HG03135 (cell line): ENCODE data around the gene ABHD16B.

Experiments
- ATAC-seq: cut with Tn5 transposase; IDR thresholded peaks from one replicate; pipeline ENCODE4 v1.9.1; 2021; ENCODE audit warnings: mild to moderate bottlenecking, moderate library complexity; ENCODE audit not compliant: unreplicated experiment

The ABHD16B gene

DNA sequence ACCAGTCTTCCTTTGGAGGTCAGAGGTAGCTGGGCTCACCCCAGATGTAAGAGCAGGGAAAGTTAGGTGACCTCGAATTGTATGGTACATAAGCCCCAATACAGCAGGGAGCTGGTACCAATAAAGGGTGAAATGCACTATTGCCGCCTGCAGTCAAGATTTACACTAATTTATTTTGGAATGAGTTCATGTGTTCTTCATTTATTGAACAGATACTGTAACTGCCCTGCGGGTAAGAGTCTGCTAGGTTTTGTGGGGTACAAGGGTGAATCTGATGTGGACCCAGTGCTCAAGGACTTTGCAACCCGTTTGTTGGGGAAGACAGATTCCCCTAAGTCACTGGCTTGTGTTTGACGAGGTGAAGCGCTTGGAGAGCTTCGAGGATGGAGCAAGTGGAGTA lies 31.1 kb downstream of the ABHD16B start:
- ATAC-seq: no peak

DNA sequence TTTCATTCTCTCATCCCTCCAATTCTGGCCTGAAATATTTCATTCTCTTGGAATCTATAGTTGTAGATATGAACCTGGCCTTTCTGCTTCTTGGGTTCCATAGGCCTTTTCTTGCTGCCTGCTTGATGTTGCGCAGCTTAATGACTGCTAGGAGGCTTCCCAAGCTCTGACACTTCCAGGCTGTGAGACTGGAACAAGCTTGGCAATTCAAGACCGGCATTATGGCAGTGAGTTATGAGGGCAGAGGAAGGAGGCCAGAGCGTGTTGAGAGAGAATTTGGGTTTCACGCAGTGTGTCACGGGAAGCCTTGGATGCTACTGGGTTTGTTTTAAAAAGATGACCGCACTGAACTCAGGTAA lies 32.7 kb downstream of the ABHD16B start:
- ATAC-seq: no peak

DNA sequence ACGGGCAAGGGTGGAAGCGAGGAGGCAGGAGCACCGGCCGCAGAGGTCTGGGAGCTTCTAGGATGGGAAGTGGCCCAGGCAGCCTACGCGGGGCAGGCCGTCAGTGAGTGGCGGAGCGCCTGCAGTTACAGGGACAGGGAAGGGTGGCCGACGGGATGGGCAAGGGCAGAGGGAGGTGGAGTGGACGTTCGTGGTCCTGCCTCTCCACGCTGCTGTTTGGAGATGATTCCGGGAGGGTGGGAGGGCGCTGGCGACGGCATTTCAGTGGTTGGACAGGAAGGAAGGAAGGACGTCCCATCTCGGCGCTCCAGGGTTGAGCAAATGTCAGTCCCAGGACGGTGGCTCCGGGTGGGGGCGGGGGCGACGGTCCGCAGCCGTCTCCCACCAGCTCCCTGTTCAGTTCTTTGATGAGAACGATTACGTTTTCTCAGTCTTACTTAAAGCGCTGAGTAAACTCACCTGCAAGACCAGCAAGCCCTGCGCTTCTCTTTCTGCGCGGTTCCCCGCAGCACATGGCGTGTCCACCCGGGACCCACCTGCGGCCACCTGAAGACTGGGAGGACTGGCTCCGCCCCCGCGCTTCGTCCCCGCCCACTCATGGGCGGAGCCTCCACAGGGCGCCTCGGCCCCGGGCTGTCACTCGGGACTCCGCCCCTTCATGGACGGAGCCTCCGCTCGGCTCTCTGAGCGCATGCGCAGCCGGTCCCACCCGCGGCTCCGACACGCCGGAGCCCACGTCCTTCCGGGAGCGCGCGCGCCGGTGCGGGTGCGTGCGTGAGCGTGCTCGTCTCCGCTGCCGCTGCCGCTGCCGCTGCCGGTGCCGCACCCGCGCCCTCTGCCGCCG lies 33.3 kb downstream of the ABHD16B start, which contains the start of gene DNAJC5:
DNAJC5 (plus strand) TSS at position 769 of the 844 bp plus-strand sequence. CDS start 33,220 bp downstream, outside the sequence.
- ATAC-seq: peak; percentile 75

DNA sequence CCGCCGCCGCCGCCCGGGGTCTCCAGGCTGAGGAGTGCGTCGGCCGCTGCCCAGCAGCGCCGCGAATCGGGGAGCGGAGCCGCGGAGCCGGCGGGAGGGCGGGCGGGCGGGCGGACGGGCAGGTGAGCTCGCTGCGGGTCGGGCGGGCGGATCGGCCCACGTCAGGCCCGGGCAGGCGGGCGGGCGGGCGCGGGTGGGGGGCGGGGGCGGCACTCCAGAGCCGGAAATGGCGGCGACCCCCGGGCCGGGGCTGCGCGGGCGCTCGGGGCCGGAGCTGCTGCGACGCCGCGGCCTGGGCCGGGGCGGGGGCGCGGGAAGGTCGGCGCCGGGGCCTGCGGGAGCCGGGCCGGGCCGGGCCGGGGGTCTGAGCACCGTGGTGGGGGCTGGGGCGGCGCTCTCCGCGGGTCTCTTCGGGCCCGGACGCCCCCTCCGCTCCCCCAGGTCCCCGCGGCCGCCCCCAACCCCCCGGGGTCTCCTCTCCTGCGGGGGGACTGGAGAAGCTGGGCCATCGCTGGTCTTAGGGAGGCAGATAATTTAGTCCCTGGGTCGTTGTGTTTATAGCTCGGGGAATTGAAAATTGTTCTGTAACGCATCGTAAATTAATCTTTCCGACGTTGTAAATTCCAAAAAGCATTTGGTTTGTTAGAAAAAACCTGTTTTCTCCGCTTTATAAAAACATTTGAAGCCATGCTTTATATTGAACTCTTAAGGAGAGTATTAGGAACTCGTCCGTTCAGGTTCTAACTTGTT lies 34.1 kb downstream of the ABHD16B start:
- ATAC-seq: peak; percentile 15

DNA sequence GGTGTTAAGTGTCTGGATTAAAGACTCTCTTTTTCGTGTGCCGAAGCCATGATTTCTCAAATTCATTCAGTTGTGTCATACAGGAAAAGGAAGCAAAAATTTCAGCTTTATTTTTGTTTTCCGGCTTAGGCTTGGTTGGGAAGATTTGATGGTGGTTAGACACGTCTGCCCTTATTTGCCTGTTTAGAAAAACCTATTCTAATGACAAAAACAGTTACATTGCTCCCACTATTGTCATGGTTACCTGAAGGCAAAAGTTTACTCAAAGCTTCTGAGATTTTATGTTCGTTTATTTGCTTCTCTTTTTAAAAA lies 34.6 kb downstream of the ABHD16B start:
- ATAC-seq: no peak

DNA sequence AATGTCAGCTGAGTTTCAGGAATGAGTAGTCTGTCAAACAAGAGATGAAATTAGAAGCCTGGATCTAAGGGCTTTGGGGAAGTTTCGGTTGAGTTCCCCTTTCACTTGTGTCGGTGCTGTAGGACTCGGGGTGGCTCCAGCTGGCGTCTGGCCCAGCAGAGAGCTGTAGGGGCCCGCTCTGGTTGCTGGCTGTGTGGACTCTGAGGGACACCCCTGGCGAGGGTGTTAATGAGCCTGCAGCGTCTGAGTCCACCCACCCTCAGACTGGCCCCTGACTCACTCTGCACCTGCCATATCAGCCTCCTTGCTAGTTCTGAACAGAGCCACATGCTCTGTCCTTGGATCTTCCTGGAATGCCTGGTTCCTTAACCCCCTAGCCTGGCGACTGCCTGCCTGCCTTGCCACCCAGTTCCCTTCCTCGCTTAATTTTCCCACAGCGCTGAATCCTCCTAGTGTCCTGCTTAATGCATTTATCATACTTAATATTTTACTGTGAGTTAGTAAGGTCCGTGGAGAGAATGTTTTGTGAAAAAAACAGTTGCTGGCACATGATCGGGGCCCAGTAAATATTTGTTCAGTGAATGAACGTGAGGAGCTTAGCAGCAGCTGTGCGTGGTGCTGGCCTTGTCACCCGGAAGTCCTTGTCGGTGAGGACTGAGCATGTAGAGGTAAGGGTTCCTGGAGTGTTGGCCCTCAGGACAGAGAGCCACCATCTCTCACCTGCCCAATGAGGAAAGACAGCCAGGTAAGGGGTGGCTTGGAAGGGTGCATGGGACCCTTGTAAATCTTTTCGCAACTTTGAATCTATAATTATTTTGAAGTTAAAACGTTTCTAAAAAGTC lies 35.2 kb downstream of the ABHD16B start:
- no peak for ATAC-seq

DNA sequence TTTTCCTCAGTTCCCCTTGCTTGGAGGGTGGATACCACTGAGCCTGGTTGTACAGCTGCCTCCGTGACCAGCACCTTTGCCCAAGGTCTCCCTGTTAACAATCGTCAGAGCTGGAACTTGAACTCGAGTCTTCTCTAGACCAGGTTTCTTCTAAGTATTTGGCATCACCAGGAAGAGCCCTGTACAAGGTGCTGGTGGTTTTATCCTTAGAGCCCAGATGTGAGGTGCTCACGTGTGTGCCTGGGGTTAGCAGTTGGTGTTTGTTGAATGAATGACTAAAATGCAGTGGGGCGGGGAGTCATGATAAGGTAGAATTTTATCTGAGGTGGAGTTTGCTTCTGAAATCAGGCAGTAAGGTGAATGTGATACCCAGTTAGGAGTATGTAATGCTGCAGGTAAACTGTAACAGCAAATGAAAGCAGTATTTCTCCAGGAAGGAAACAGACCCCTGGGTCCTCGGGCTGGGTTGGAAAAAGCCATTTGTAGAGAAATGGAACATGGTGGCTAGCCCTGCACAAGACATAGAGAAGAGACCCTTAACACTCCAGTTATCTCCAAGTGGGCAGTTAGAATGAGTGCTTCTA lies 36.8 kb downstream of the ABHD16B start:
- ATAC-seq: no peak

DNA sequence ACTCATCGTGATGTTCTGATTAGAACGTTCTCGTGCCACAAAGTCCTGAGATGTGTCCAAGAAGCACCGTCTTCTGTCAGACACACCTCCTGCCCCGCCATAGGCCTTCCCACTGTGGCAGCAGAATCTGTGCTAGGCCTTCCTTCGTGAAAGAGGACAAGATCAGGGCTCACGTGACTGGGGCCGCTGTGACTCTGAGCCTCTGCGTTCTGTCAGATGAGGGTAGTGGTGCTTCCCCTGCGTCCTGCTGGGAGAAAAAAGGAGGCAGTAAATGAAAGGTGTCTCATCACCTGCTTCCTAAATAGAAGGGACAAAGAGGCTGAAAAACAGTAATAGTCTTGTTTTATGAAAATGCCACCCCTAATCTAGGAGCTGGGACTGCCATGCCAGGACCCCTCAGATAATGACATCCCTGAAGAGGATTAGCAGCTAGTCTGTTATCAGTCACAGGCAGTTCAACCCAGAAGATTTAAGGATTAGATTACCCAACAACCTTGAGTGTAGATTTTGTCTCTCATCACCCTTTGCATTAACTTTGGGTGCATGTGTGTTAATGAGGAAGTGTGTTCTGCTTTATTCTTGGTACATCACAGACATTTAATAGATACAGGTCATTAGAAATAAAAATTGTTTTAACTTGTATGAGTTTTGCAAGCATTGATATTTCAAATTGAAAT lies 37.7 kb downstream of the ABHD16B start:
- no peak for ATAC-seq

DNA sequence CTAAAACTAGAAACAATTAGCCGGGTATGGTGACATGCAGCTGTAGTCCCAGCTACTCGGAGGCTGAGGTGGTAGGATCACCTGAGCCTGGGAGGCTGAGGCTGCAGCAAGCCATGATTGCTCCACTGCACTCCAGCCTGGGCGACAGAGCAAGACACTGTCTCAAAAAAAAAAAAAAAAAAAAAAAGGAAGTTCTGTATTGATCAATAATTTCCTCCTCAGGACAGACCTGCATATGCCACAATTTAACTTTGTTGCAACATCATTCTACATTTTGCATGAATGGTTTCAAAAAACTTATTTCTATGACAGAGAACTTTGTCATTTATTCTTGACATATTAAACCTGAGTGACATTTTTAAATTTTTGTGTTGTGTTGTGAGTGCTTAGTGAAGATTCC lies 39.1 kb downstream of the ABHD16B start:
- no peak for ATAC-seq

DNA sequence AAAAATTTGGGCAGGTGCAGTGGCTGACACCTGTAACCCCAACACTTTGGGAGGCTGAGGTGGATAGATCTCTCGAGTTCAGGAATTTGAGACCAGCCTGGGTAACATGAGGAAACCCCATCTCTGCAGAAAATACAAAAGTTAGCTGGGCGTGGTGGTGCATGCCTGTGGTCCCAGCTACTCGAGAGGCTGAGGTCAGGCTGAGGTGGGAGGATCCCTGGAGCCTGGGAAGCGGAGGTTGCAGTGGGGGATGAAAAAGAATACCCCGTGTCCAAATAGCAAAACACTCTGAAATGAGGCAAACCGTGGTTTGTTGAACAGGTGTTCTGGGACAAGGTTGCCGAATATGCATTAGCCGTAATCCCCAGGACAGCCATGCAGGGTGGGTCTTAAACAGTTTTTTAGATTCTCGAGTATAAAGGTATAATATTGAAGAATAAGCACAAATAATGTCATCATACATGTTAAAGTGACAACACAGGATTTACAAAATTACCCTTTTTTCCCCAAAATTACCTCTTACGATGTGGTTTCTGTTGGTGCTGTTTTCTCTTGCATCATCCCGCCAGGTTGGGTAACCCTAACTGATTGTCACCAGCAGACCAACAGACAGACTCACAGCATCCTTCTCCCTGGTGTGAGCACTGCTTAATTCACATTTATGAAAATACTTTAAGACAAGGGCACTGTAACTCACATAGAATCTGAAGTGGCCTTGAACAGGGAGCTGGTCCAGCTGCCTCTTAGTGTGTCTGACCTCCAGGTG lies 42.7 kb downstream of the ABHD16B start:
- ATAC-seq: no peak

DNA sequence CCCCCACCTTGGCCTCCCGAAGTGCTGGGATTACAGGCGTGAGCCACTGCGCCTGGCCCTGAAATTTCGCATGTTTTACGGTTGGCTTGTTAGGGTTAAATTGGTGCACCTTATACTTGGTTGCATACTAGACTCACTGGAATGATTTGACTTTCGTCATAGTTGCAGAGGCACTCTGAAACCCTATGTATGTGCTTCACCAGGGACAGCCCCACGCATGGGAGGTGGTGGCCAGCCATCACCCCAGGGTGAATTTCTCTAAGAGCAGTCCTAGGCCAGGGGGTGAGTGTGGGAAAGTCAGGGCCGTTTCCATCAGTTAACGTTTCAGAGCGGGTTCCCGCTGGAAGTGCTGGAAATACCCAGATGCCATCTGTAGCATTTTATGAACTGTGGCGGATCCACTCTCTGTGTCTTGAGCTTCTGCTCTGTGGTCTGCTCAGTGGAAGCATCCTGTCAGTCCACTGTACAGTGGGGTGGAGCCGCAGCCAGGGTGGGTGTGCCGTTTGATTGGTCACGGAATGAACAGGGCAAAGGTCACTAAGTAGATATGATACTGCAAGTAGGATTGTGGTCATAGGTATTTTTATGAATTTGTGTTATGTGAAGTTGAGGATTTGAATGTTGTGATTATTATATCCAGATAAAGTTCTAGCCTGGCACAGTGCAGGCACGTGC lies 46.8 kb downstream of the ABHD16B start:
- no peak for ATAC-seq

DNA sequence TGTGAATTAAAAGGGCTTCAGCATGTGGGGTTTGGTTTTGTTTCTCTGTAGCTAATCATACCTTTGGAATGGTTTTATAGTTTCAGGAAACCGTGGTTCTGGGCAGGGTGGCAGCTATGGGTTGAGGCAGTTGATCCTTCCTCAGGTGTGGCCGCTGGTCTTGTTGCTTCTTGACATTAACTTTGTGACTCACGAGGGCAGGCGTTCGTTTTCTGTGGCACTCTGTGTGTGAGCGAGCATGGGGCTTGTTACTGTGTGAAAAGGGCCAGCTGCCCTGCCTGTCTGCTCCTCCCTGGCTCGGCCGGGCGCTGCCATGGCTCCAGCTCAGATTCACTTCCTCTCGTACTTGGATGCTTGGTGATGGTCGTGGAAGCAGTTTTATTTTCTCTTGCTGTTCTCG lies 49.9 kb downstream of the ABHD16B start:
- no peak for ATAC-seq
